ENCODE results near the gene NOVA2. TPM values are rescaled to one million over a fixed set of nuclear protein-coding genes. Genes with fewer than 3 reads are reported as not detected.

The NOVA2 gene
- total and polyA plus RNA-seq, 9 of the 15 experiments (the other 6 are each of a cell fraction or from before 2014, with no cell fraction given) = not detected

GRCh38 chr19:45885556-45886426 is 87.9 kb downstream of the NOVA2 start, which contains the start of gene IRF2BP1 (continued):
- TF ChIP-seq FOXK2 (conservative IDR thresholded peaks at IDR 0.05 in 1 of 2, IDR thresholded peaks at IDR 0.05 in 1 of 2; ENCODE audit: low read depth in 2 of 2) = no peak; a peak in 1 of 4 replicates
- no peak for TF ChIP-seq SMAD2 (IDR thresholded peaks at IDR 0.05; ENCODE audit: low read depth, low read length)
- no peak for TF ChIP-seq ATF2 (CRISPR knock-in tag; IDR thresholded peaks at IDR 0.05)
- peak in 1 of 2 experiments; percentile 4; a peak in 1 of 4 replicates for TF ChIP-seq SIN3A (IDR thresholded peaks at IDR 0.05; ENCODE audit: borderline replicate concordance in 2 of 2, control insufficient read depth in 1 of 2, low read depth in 2 of 2, low read length in 2 of 2)
- no peak for TF ChIP-seq RNF219 (CRISPR knock-in tag; IDR thresholded peaks at IDR 0.05)
- TF ChIP-seq NCOA6 (IDR thresholded peaks at IDR 0.05) = peak; percentile 91
- 0 out of 2 replicates have a peak, but pooled peaks have one; percentile 20 for TF ChIP-seq ZNF41 (CRISPR knock-in tag; conservative IDR thresholded peaks at IDR 0.05)
- TF ChIP-seq NEUROD1 (IDR thresholded peaks at IDR 0.05; ENCODE audit: borderline replicate concordance, low read depth, low read length, partially characterized antibody) = peak; percentile 59
- TF ChIP-seq SREBF2 (CRISPR knock-in tag; IDR thresholded peaks at IDR 0.05) = no peak
- 0 out of 2 replicates have a peak, but pooled peaks have one; percentile 3 for TF ChIP-seq NCOR1 (IDR thresholded peaks at IDR 0.05)
- TF ChIP-seq TGIF2 (CRISPR knock-in tag; IDR thresholded peaks at IDR 0.05) = 0 out of 2 replicates have a peak, but pooled peaks have one; percentile 54
- 0 out of 2 replicates have a peak, but pooled peaks have one; percentile 30 for TF ChIP-seq ARID4B (CRISPR knock-in tag; IDR thresholded peaks at IDR 0.05)
- TF ChIP-seq BRF1 (IDR thresholded peaks at IDR 0.05; ENCODE audit: borderline replicate concordance, extremely low read depth, insufficient read length) = no peak
- no peak for TF ChIP-seq RFX7 (CRISPR knock-in tag; IDR thresholded peaks at IDR 0.05)
- peak; percentile 63; the same call in 1 of the 2 replicates for TF ChIP-seq CTBP1 (IDR thresholded peaks at IDR 0.05; ENCODE audit: borderline replicate concordance)
- no peak for TF ChIP-seq PTBP1 (IDR thresholded peaks at IDR 0.05; ENCODE audit: low read depth, low read length)
- TF ChIP-seq POLR3A (IDR thresholded peaks at IDR 0.05; ENCODE audit: borderline replicate concordance, extremely low read depth, insufficient read depth, insufficient read length) = no peak
- TF ChIP-seq BRD4 (IDR thresholded peaks at IDR 0.05) = no peak
